ENCODE measurements around the gene TNFRSF12A.

The TNFRSF12A gene

GRCh38 chr16:3012828-3013420 lies 7.2 kb upstream of the TNFRSF12A start, which contains the start of gene CLDN9:
Gene CLDN9 (plus strand): TSS chr16:3012923. CDS start chr16:3013363, 440 bp downstream.
- DNase-seq = no peak

GRCh38 chr16:3013491-3013951 lies 6.6 kb upstream of the TNFRSF12A start:
- no peak for DNase-seq

- DNase-seq = no peak
These were observed 6.0 kb upstream of the TNFRSF12A start for GRCh38 chr16:3013998-3014690.

GRCh38 chr16:3014971-3015370 lies 5.2 kb upstream of the TNFRSF12A start:
- DNase-seq = no peak

- DNase-seq = no peak
These were observed 4.2 kb upstream of the TNFRSF12A start for GRCh38 chr16:3015865-3016521.

- no peak for DNase-seq
These were observed 2.8 kb upstream of the TNFRSF12A start for GRCh38 chr16:3017344-3017743.

GRCh38 chr16:3017794-3018506 lies 2.2 kb upstream of the TNFRSF12A start, which contains the start of gene CLDN6:
Gene CLDN6 (minus strand): TSS chr16:3018183. CDS start chr16:3016021, 2,162 bp downstream.
- DNase-seq = no peak

GRCh38 chr16:3019594-3020246 lies 448 bp upstream of the TNFRSF12A start:
- DNase-seq = no peak

- peak; percentile 56 for DNase-seq
These were observed 658 bp downstream of the TNFRSF12A start for GRCh38 chr16:3020604-3021448.

GRCh38 chr16:3021449-3022207 lies 1.5 kb downstream of the TNFRSF12A start:
- DNase-seq = peak; percentile 42

- DNase-seq = peak; percentile 76
These were observed 2.1 kb downstream of the TNFRSF12A start for GRCh38 chr16:3022208-3022683.

GRCh38 chr16:3022684-3023414 lies 2.7 kb downstream of the TNFRSF12A start:
- DNase-seq = no peak

GRCh38 chr16:3023415-3023668 lies 3.2 kb downstream of the TNFRSF12A start:
- DNase-seq = peak; percentile 46

- peak; percentile 94 for DNase-seq
These were observed 3.7 kb downstream of the TNFRSF12A start, which contains the start of the genes HCFC1R1 and THOC6 for GRCh38 chr16:3023669-3024478. Gene HCFC1R1 (minus strand): TSS chr16:3023942. CDS start chr16:3023941, 1 bp downstream. Gene THOC6 (plus strand): TSS chr16:3024035. CDS start chr16:3024327, 292 bp downstream.

GRCh38 chr16:3025032-3026002 lies 5.1 kb downstream of the TNFRSF12A start:
- DNase-seq = no peak

GRCh38 chr16:3026003-3026378 lies 5.8 kb downstream of the TNFRSF12A start:
- no peak for DNase-seq

GRCh38 chr16:3026609-3027488 lies 6.7 kb downstream of the TNFRSF12A start:
- no peak for DNase-seq

Data from NCI-H446 treated with DMSO at 0.1 percent for 48 hours (cell line).